GM21786 (cell line): ENCODE measurements around the gene LYPLAL1.
"Not testable (repeated sequence)": the region's sequence is repeated elsewhere in the genome, so short reads cannot be mapped to it uniquely, and the experiment has no call there.

Source experiments
- ATAC-seq: cut with Tn5 transposase; IDR thresholded peaks from one replicate; pipeline ENCODE4 v1.9.1; 2021; ENCODE audit not compliant: unreplicated experiment

LYPLAL1 gene

DNA sequence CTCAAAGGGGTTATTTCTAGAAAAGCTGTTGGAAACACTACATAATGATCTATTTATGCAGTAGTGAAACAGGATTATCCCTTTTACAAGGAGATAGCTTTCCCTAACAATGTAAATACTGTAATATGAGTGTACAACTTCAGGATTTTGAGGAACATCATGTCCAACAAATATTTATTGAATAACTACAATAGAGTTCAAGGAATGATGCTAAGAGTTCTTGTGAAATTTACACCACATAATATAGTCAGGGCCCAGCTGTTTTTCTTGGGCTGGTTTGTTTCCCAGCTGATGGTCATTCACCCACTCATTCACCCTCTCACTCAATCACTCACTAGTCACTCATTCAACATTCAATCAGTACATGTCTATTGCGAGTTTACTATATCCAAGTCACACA lies 12.3 kb upstream of the LYPLAL1 start:
- no peak for ATAC-seq

DNA sequence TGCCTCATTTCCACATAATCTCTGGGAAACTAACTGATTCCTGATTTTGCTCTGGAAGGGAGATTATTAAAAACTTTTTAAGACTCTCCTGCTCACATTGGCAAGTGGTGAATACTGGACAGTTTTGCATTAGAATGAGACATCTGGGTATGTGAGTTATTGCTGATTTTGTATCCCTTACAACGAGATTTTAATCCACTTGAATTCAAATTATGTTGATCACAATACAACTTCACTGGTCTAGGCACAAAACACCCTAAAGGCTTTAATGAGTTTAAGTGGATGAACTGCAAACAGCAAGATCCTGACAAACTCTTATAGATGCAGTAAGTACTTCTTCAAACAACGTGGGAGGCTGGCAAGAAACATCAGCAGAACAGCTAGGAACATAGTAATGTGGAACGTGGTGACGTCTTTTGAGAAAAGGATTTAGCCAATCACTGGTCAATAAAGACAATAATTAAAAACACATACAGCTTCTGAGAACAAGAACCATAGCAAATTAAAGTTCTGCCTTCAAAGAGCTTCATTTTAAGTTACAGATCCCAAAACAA lies 10.2 kb upstream of the LYPLAL1 start:
- ATAC-seq: no peak

DNA sequence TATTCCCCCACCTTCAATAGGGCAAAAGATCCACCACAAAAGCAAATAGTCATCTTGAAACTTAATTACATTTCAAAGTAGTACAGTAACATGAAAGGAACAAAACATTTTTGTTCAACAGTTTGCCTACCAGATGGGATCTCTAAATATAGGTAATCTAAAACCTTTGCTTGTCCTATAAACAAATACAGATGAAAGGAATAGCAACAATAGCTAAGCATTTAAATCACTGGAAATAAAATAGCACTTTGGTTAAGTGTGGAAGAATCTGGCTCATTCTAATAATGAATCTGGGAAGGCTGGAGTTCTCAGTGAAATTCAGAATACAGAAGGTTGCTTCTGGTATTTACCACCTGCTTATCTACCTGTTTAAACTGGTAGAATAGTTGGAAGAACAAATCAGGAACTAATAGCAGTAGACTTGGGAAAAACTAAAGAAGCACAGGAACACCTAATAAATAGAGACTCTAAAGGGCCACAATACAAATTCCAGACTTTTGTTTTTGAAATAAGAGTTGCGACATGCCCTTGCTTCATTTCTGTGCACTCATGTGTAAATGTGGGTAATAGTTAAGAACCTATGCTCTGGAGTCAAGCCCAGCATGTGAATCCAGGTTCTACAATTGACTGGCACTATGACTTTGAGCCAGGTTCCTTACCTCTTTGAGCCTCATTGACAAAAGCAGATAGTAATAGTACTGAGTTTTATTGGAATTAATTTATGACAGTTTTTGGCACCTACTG lies 2.3 kb upstream of the LYPLAL1 start:
- ATAC-seq: no peak

DNA sequence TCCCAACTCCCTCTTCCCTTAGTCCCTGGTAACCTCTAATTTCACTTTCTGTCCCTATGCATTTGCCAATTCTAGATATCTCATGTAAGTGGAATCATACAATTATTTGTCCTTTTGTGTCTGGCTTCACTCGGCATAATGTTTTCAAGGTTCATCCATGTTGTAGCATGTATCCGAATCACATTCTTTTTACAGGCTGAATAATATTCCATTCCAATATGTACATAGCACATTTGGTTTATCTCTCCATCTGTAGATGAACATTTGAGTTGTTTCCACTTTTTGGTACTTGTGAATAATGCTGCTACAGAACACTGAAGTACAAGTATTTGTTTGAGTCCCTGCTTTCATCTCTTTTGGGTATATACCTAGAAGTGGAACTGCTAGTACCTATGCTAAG lies 857 bp upstream of the LYPLAL1 start:
- no peak for ATAC-seq

- ATAC-seq: peak; percentile 0
Measured at GRCh38 chr1:219173434-219173757, 282 bp upstream of the LYPLAL1 start.

DNA sequence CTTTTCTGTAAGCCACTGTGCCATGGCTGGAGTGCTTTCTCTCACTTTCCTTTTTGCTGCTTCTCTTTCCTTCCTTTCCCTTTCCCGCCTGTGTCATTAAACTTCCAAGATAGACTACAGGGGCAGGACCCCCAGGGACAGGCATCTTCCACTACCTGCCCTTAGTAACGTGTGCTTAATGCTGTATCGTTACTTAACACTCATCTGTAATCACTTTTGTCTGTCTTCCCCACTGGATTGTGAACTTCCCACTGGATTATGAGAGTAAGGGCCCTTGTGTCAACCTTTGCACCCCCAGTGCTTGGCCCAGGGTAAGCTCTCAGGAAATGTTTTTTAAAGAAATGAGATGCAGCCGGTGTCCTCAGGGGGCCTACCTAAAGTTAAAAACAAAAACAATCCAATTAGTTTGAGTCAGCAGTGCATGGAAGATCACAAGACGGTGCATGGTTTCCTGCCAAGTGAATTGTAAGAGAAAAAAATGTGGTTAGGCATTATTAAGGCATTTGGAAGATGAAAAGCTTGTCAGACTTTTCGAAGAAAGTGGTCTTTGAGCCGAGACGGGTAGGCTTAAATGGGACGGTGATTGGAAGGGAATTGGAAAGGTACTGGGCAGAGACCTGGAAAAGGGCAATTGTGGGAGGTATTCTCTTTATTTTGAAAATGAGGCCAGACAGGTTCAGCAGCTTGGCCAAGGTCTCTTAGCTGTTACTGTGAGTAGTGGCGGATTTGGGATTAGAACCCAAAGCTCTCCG lies 958 bp downstream of the LYPLAL1 start:
- ATAC-seq: peak; percentile 47

DNA sequence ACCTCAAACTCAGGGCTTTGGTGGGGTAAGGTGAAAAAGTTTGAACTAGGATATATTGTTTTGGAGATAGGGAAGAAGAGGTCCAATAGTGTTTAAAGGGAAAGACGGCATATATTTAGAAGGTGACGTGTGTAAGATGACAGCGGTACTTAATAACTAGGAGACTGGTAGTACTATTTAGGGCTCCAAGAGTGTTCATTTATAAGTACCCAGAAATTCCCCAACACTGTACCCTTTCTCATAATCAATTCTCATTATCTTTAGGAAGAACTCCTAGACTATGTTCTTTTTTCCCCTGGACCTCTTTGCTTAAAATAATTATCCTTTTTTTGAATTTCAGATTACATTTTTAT lies 1.5 kb downstream of the LYPLAL1 start:
- ATAC-seq: no peak

DNA sequence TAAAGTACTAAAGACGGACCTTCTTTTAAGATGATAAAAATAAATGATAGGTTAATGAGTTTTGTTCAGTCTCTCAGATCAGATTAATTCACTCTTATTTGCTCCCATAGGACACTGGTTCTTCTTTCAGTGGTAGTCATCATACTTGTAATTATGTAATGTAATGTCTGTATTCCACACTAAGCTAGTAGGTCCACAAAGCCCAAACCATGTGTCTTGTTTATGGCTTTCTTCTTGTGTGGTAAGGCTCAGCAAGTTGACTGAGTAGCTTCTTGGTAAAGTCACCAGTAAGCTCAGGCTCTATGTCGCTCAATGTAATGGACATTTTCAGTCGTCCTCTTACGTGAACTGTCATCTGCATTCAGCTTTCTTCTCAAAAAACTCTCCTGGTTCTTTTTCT lies 2.5 kb downstream of the LYPLAL1 start:
- no peak for ATAC-seq

DNA sequence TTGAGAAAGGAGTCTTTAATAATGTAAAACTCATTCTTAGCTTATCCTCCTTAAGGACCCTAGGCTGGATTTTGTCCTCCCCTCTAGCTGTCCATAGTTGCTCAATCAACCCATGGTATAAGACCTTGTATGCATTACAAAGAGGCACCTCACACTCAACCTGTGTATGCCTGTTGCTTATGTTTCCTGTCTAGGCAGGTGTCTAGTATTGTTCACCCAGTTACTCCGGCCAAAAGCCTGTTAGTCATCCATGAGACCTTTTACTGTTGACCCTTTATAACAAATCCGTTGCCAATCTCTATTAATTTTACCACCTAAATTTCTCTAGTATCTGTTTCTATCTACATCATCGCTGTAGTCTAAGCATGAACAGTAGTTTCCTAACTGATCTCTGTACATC lies 3.7 kb downstream of the LYPLAL1 start:
- peak; percentile 28 for ATAC-seq

DNA sequence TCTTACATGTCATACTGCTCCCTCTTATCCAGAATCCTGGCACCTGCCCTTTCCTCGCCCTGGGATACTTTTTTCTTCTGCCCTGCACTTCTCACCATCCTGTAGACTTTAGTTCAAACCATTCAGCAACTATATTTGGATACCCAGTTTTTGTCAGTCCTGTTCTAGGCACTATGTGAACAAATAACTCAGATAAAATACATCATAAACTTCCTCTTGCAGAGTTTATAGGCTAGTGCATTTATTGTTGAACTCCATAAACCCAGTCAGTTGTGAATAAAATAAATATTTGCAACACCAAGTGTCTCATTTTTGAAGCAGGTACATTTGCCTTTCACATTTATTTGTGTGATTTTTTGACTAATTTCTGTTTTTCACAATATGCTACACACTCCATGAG lies 4.3 kb downstream of the LYPLAL1 start:
- no peak for ATAC-seq

- no peak for ATAC-seq
Measured at GRCh38 chr1:219179293-219179692, 5.6 kb downstream of the LYPLAL1 start.

- no peak for ATAC-seq
Measured at GRCh38 chr1:219184337-219184736, 10.7 kb downstream of the LYPLAL1 start.

GRCh38 chr1:219185486-219186117 lies 11.9 kb downstream of the LYPLAL1 start:
- peak; percentile 22 for ATAC-seq

DNA sequence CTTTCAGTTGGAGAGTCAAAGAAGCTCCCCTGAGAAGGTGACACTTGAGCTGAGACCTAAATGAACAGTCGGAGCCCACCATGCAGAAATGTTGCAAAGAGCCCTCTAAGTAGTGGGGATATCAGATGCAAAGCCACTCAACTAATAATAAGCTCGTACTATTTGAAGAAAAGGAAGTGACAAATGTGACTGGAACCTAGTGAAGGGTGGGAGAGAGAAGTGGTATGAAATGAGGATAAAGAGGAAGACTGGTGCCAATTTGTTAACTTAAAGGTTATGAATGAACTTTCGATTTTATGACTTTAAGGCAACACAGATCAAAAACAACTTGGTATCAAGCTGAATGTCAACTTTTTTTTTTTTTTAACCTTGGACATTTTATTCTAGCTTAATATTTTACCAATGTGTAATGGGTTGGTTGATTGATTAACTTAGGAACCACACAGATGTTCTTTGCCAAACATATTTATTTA lies 14.7 kb downstream of the LYPLAL1 start:
- ATAC-seq: peak; percentile 38

DNA sequence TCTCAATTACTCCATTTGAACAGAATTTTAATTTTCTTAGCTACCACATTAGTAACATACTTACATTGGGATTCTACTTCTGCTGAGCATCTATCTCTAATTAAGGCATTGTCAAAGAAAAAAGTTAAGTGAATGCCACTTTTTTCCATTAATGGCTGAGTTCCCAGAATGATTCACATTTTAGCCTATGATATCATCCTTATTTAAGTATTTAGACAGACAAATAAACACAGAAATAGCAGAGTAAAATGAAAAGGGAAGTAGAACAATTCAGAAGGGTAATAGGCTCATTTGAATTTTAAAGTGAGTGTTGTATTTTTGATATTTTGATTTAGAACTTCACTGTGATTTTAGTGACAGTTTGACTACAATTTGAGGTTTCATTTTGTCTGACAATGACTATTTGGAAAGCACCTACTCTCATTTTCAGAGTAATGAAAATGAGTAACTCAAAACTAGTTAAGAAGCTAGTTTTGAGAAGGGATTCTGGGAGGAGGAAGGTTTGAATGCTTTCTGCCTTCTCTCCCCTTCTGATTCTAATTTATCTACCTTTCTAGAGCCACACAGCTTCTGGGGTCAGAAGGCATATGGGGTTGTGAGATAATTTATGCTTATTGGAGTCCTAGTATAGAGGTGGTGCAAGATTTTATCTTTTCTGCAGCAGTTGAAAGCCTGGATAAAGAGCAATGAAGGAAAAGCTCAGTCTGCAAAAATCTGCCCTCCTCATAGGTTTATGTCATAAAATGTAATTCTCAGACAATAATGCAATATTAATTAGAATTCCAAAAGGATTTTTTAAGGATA lies 15.5 kb downstream of the LYPLAL1 start:
- peak; percentile 68 for ATAC-seq

DNA sequence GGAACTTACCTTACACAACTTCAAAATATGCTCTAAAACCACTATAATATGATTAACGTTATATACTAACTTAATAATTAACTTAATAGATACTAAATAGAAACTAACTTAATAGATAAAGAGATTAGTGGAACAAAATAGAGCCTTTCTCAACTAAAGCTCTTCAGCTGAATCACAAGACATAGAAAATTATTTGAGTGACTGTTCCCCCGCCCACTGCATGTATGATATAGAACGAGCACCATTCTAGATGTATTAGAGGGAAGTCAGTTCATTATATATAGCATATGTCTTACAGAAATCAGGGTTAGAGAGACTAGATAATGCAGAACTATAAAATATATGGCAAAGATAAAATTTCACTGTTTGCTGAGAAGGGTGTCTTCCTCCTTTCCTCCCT lies 16.3 kb downstream of the LYPLAL1 start:
- ATAC-seq: no peak

- no peak for ATAC-seq
Measured at GRCh38 chr1:219190605-219191004, 16.9 kb downstream of the LYPLAL1 start.

DNA sequence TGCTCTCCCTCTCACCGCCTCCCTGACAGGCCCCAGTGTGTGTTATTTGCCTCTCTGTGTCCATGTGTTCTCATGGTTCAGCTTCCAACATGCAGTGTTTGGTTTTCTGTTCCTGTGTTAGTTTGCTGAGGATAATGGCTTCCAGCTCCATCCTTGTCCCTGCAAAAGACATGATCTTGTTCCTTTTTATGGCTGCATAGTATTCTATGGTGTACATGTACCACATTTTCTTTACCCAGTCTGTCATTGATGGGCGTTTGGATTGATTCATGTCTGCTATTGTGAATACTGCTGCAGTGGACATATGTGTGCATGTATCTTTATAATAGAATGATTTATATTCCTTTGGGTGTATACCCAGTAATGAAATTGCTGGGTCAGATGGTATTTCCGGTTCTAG lies 22.2 kb downstream of the LYPLAL1 start:
- not testable (repeated sequence) for ATAC-seq

- ATAC-seq: no peak
Measured at GRCh38 chr1:219201656-219202055, 28.0 kb downstream of the LYPLAL1 start.

- ATAC-seq: no peak
Measured at GRCh38 chr1:219202567-219202966, 28.9 kb downstream of the LYPLAL1 start.

GRCh38 chr1:219206350-219206749 lies 32.7 kb downstream of the LYPLAL1 start:
- ATAC-seq: no peak
